Upper lobe of right lung (tissue), 1 donor: ENCODE data around the gene TRPM2. TPM values are rescaled to one million over a fixed set of nuclear protein-coding genes. Genes with fewer than 3 reads are reported as not detected.

Source experiments
- ATAC-seq: fragments of 200-7000 bp; cut with Tn5 transposase; one replicate; pipeline ENCODE4 v1.9.1; 2020; ENCODE audit warnings: mild to moderate bottlenecking, moderate library complexity
- DNase-seq: peaks from one replicate; pipeline ENCODE4 v3.0.0-alpha.2; 2020
- H3K27ac ChIP-seq: fragments of 200-600 bp; one replicate; pipeline ENCODE4 v1.8.0; 2022
- H3K27me3 ChIP-seq: fragments of 200-600 bp; one replicate; pipeline ENCODE4 v1.8.0; 2022; ENCODE audit warnings: mild to moderate bottlenecking
- H3K36me3 ChIP-seq: fragments of 200-600 bp; one replicate; pipeline ENCODE4 v1.8.0; 2022
- H3K4me1 ChIP-seq: fragments of 200-600 bp; one replicate; pipeline ENCODE4 v1.8.0; 2022
- H3K4me3 ChIP-seq: fragments of 200-600 bp; one replicate; pipeline ENCODE4 v1.8.0; 2022; ENCODE audit warnings: mild to moderate bottlenecking
- H3K9me3 ChIP-seq: fragments of 200-600 bp; one replicate; pipeline ENCODE4 v1.8.0; 2022
- CTCF ChIP-seq: fragments of 200-600 bp; IDR thresholded peaks from one replicate; pipeline ENCODE4 v1.8.0; 2022; ENCODE audit warnings: antibody characterized with exemption
- intact Hi-C: fragments of 100-400 bp; cut with DNase I; formaldehyde crosslinking; loops from one replicate; pipeline ENCODE4 v1.11.0; 2022
- total RNA-seq: library from RNA; stranded (reverse); fragmentation: NEBNext Ultra II Directional; extraction: Animal tissue kit (Norgen Biotek cat#: 25700); gene quantifications from one replicate; pipeline ENCODE4 v1.2.1, GENCODE V29; 2021
- donor health status: DM: no; HTN: yes; CAD: no; lungs with severe emphysema.

Gene TRPM2
- total RNA-seq, 1 donor from 2014 or later = 10.0 TPM

- no peak overlapping the region for H3K27ac ChIP-seq
- ATAC-seq = no peak
- no peaks in the 10 kb centered on the region for H3K4me1 ChIP-seq
- peaks cover 58% of the 10 kb centered on the region for H3K36me3 ChIP-seq
- H3K27me3 ChIP-seq = no peaks in the 10 kb centered on the region
- H3K4me3 ChIP-seq = no peak overlapping the region
- no peaks in the 10 kb centered on the region for H3K9me3 ChIP-seq
- DNase-seq = no peak
- intact Hi-C loops = no loop called here
- no peak for TF ChIP-seq CTCF
Observed at GRCh38 chr21:44310628-44311507, 42.6 kb upstream of the TRPM2 start.

GRCh38 chr21:44312089-44312488 is 41.3 kb upstream of the TRPM2 start:
- H3K27me3 ChIP-seq = no peaks in the 10 kb centered on the region
- H3K9me3 ChIP-seq = no peaks in the 10 kb centered on the region
- H3K4me1 ChIP-seq = no peaks in the 10 kb centered on the region
- intact Hi-C loops = no loop called here
- ATAC-seq (no peak), DNase-seq (no peak)
- H3K36me3 ChIP-seq = peaks cover 64% of the 10 kb centered on the region
- H3K4me3 ChIP-seq = no peak overlapping the region
- no peak for TF ChIP-seq CTCF
- H3K27ac ChIP-seq = no peak overlapping the region

- no peak for TF ChIP-seq CTCF
- Histone ChIP-seq H3K4me3 (no peak overlapping the region), H3K4me1 (no peaks in the 10 kb centered on the region), H3K9me3 (no peaks in the 10 kb centered on the region), H3K27me3 (no peaks in the 10 kb centered on the region), H3K27ac (no peak overlapping the region), H3K36me3 (peaks cover 67% of the 10 kb centered on the region)
- no peak for DNase-seq
- intact Hi-C loops = no loop called here
- no peak for ATAC-seq
Observed at GRCh38 chr21:44312716-44313115, 40.7 kb upstream of the TRPM2 start.

GRCh38 chr21:44313451-44313850 is 40.0 kb upstream of the TRPM2 start:
- H3K4me3 ChIP-seq = no peak overlapping the region
- peaks cover 68% of the 10 kb centered on the region for H3K36me3 ChIP-seq
- no peaks in the 10 kb centered on the region for H3K4me1 ChIP-seq
- H3K9me3 ChIP-seq = no peaks in the 10 kb centered on the region
- no peak for TF ChIP-seq CTCF
- intact Hi-C loops = no loop called here
- DNase-seq = no peak
- H3K27ac ChIP-seq = no peak overlapping the region
- no peak for ATAC-seq
- H3K27me3 ChIP-seq = no peaks in the 10 kb centered on the region

GRCh38 chr21:44314128-44314527 is 39.3 kb upstream of the TRPM2 start:
- Histone ChIP-seq H3K27ac (no peak overlapping the region), H3K27me3 (no peaks in the 10 kb centered on the region), H3K4me3 (no peak overlapping the region), H3K36me3 (peaks cover 74% of the 10 kb centered on the region), H3K4me1 (no peaks in the 10 kb centered on the region), H3K9me3 (no peaks in the 10 kb centered on the region)
- ATAC-seq (no peak), DNase-seq (no peak)
- intact Hi-C loops = no loop called here
- TF ChIP-seq CTCF = no peak
